HepG2 (cell line): ENCODE results near the gene MNAT1. TPM values are rescaled to one million over a fixed set of nuclear protein-coding genes. Genes with fewer than 3 reads are reported as not detected.
A peak's percentile ranks its signal among the peaks of the same experiment; 100 is the strongest.

Experiments
- EHMT2 ChIP-seq: fragments of 200-600 bp; sonication (generic); IDR thresholded peaks from 2 replicates; pipeline ENCODE4 v1.7.0; 2017; ENCODE audit warnings: antibody characterized with exemption, low read depth, low read length, borderline replicate concordance
- FIP1L1 ChIP-seq: fragments of 200-400 bp; formaldehyde crosslinking; IDR thresholded peaks from 2 replicates; pipeline ENCODE4 v1.6.1; 2018; ENCODE audit warnings: low read depth, mild to moderate bottlenecking, low read length, moderate library complexity, borderline replicate concordance; ENCODE audit not compliant: insufficient read depth
- HMG20A ChIP-seq: IDR thresholded peaks from 2 replicates; pipeline ENCODE4 v1.6.1; 2016; ENCODE audit warnings: borderline replicate concordance
- HMG20B ChIP-seq: conservative IDR thresholded peaks from 2 replicates; pipeline ENCODE4 v1.6.1; 2016; ENCODE audit warnings: missing genetic modification reagents, missing compliant biosample characterization
- KLF15 ChIP-seq: sonication (generic); formaldehyde crosslinking; IDR thresholded peaks from 2 replicates; pipeline ENCODE4 v1.8.1; 2023; ENCODE audit warnings: borderline replicate concordance, mild to moderate bottlenecking, inconsistent platforms, missing genetic modification reagents, mixed read lengths
- MZF1 ChIP-seq: sonication (generic); formaldehyde crosslinking; IDR thresholded peaks from 2 replicates; pipeline ENCODE4 v1.8.1; 2023; ENCODE audit warnings: mild to moderate bottlenecking, missing genetic modification reagents, borderline replicate concordance
- PITX1 ChIP-seq: sonication (generic); formaldehyde crosslinking; IDR thresholded peaks from 2 replicates; pipeline ENCODE4 v1.5.1; 2020; ENCODE audit warnings: mild to moderate bottlenecking, missing genetic modification reagents
- ZNF333 ChIP-seq: sonication (generic); formaldehyde crosslinking; IDR thresholded peaks from 2 replicates; pipeline ENCODE4 v1.4.0; 2020; ENCODE audit warnings: mild to moderate bottlenecking, missing genetic modification reagents, borderline replicate concordance
- ZNF709 ChIP-seq: sonication (generic); formaldehyde crosslinking; IDR thresholded peaks from 2 replicates; pipeline ENCODE4 v1.5.0; 2020; ENCODE audit warnings: mild to moderate bottlenecking, missing genetic modification reagents
- ZNF724P ChIP-seq: sonication (generic); formaldehyde crosslinking; IDR thresholded peaks from 2 replicates; pipeline ENCODE4 v1.8.0; 2022; ENCODE audit warnings: missing genetic modification reagents, borderline replicate concordance
- ZNF737 ChIP-seq: sonication (generic); formaldehyde crosslinking; IDR thresholded peaks from 2 replicates; pipeline ENCODE4 v1.5.0; 2020; ENCODE audit warnings: missing genetic modification reagents, mild to moderate bottlenecking, borderline replicate concordance
- polyA plus RNA-seq, 8 experiments: library from polyadenylated mRNA; depleted of rRNA in 3 of 8; stranded (reverse) in 7 of 8; unstranded in 1 of 8; fragments of >200 nt; fragmentation: Illumina TruSeq in 4 of 8; extraction: Trizol in 4 of 8; gene quantifications; 2 replicates each; pipeline versions ENCODE4 v1.2.1 to v1.2.3, GENCODE V29; 2011 to 2016; ENCODE audit warnings: low read depth in 4 of 8, missing spikeins in 1 of 8, mixed read lengths in 1 of 8; ENCODE audit not compliant: insufficient read depth in 1 of 8
- total RNA-seq, 5 experiments: library from RNA; depleted of rRNA; stranded (reverse); fragments of >200 nt; fragmentation: Illumina TruSeq; extraction: Trizol; gene quantifications; 2 replicates each; pipeline ENCODE4 v1.2.3, GENCODE V29; 2016; ENCODE audit warnings: low read depth in 1 of 5
- TF ChIP-seq, protein P1 (sequence below), 2 experiments: IDR thresholded peaks; 2 replicates each; pipeline ENCODE4 v1.6.1; 2011 to 2012; ENCODE audit warnings: low read length in 2 of 2, borderline replicate concordance in 1 of 2, low read depth in 1 of 2, mild to moderate bottlenecking in 1 of 2, moderate library complexity in 1 of 2
- TF ChIP-seq, protein P2 (sequence below): IDR thresholded peaks from 2 replicates; pipeline ENCODE4 v1.6.1; 2016
- TF ChIP-seq, protein P3 (sequence below): sonication (generic); formaldehyde crosslinking; IDR thresholded peaks from 2 replicates; pipeline ENCODE4 v1.4.0; 2020; ENCODE audit warnings: missing genetic modification reagents
- TF ChIP-seq, protein P4 (sequence below): sonication (generic); formaldehyde crosslinking; IDR thresholded peaks from 2 replicates; pipeline ENCODE4 v1.4.0; 2020; ENCODE audit warnings: missing genetic modification reagents, borderline replicate concordance
- TF ChIP-seq, protein P5 (sequence below): sonication (generic); formaldehyde crosslinking; IDR thresholded peaks from 2 replicates; pipeline ENCODE4 v1.5.0; 2020; ENCODE audit warnings: mild to moderate bottlenecking, missing genetic modification reagents

Gene MNAT1
- total and polyA plus RNA-seq, 2 of the 13 experiments (the other 11 are each of a cell fraction or from before 2014, with no cell fraction given): 49.2 to 94.8 TPM

DNA sequence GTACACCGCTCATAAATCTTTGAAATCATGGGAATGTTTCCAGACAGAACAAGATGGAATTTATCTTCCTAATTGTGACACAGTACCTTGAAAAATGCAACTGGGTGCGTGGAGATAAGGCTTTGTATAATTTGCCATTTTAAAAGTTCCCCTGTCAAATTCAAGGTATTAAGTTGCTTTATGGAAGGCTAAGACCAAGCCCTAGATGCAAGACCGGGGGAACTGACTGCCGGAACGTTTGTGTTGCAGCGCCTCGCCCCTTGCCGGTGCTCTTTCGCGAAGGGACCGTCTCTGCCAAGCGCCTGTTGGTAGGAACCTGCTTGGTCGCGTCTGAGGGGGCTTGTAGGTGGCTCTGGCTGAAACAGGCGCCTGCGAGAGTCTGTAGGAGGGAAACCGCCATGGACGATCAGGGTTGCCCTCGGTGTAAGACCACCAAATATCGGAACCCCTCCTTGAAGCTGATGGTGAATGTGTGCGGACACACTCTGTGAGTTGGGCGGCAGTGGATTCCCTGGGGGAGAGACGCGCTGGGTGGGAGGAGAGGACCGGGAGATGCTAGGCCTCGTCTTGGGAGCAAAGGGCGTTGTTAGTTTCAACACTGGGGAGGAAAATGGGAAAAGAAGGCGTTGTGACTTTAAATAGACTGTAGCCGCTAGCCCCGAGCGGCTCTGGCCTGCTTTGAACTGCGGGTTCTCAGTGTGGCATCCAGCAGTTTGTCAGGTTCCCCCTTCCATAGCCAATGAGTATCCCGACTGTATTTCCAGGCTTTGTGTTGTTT, at the start of gene MNAT1 (continued):
- TF ChIP-seq, protein P1, sequence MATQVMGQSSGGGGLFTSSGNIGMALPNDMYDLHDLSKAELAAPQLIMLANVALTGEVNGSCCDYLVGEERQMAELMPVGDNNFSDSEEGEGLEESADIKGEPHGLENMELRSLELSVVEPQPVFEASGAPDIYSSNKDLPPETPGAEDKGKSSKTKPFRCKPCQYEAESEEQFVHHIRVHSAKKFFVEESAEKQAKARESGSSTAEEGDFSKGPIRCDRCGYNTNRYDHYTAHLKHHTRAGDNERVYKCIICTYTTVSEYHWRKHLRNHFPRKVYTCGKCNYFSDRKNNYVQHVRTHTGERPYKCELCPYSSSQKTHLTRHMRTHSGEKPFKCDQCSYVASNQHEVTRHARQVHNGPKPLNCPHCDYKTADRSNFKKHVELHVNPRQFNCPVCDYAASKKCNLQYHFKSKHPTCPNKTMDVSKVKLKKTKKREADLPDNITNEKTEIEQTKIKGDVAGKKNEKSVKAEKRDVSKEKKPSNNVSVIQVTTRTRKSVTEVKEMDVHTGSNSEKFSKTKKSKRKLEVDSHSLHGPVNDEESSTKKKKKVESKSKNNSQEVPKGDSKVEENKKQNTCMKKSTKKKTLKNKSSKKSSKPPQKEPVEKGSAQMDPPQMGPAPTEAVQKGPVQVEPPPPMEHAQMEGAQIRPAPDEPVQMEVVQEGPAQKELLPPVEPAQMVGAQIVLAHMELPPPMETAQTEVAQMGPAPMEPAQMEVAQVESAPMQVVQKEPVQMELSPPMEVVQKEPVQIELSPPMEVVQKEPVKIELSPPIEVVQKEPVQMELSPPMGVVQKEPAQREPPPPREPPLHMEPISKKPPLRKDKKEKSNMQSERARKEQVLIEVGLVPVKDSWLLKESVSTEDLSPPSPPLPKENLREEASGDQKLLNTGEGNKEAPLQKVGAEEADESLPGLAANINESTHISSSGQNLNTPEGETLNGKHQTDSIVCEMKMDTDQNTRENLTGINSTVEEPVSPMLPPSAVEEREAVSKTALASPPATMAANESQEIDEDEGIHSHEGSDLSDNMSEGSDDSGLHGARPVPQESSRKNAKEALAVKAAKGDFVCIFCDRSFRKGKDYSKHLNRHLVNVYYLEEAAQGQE (IDR thresholded peaks at IDR 0.05; ENCODE audit: borderline replicate concordance in 1 of 2, low read depth in 1 of 2, low read length in 2 of 2): peak in 1 of 2 experiments; percentile 82; a peak in 2 of 4 replicates
- TF ChIP-seq, protein P2, sequence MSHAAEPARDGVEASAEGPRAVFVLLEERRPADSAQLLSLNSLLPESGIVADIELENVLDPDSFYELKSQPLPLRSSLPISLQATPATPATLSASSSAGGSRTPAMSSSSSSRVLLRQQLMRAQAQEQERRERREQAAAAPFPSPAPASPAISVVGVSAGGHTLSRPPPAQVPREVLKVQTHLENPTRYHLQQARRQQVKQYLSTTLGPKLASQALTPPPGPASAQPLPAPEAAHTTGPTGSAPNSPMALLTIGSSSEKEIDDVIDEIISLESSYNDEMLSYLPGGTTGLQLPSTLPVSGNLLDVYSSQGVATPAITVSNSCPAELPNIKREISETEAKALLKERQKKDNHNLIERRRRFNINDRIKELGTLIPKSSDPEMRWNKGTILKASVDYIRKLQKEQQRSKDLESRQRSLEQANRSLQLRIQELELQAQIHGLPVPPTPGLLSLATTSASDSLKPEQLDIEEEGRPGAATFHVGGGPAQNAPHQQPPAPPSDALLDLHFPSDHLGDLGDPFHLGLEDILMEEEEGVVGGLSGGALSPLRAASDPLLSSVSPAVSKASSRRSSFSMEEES (CRISPR knock-in tag): 0 out of 2 replicates have a peak, but pooled peaks have one; percentile 54
- TF ChIP-seq HMG20B: peak; percentile 90
- TF ChIP-seq, protein P3, sequence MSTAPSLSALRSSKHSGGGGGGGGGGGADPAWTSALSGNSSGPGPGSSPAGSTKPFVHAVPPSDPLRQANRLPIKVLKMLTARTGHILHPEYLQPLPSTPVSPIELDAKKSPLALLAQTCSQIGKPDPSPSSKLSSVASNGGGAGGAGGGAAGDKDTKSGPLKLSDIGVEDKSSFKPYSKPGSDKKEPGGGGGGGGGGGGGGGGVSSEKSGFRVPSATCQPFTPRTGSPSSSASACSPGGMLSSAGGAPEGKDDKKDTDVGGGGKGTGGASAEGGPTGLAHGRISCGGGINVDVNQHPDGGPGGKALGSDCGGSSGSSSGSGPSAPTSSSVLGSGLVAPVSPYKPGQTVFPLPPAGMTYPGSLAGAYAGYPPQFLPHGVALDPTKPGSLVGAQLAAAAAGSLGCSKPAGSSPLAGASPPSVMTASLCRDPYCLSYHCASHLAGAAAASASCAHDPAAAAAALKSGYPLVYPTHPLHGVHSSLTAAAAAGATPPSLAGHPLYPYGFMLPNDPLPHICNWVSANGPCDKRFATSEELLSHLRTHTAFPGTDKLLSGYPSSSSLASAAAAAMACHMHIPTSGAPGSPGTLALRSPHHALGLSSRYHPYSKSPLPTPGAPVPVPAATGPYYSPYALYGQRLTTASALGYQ (CRISPR knock-in tag): no peak
- TF ChIP-seq EHMT2: peak; percentile 96; the same call in 1 of the 2 replicates
- TF ChIP-seq ZNF709 (CRISPR knock-in tag): no peak
- peak; percentile 70; the same call in 1 of the 2 replicates for TF ChIP-seq ZNF724P (CRISPR knock-in tag)
- no peak for TF ChIP-seq ZNF737 (CRISPR knock-in tag)
- no peak for TF ChIP-seq KLF15 (CRISPR knock-in tag)
- TF ChIP-seq FIP1L1: no peak
- TF ChIP-seq MZF1 (CRISPR knock-in tag): no peak
- peak; percentile 55; the same call in 1 of the 2 replicates for TF ChIP-seq HMG20A (CRISPR knock-in tag)
- TF ChIP-seq, protein P4, sequence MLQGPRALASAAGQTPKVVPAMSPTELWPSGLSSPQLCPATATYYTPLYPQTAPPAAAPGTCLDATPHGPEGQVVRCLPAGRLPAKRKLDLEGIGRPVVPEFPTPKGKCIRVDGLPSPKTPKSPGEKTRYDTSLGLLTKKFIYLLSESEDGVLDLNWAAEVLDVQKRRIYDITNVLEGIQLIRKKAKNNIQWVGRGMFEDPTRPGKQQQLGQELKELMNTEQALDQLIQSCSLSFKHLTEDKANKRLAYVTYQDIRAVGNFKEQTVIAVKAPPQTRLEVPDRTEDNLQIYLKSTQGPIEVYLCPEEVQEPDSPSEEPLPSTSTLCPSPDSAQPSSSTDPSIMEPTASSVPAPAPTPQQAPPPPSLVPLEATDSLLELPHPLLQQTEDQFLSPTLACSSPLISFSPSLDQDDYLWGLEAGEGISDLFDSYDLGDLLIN: peak; percentile 29; the same call in 1 of the 2 replicates
- TF ChIP-seq ZNF333: peak; percentile 62; the same call in 1 of the 2 replicates
- peak; percentile 79; the same call in 1 of the 2 replicates for TF ChIP-seq PITX1 (CRISPR knock-in tag)
- TF ChIP-seq, protein P5, sequence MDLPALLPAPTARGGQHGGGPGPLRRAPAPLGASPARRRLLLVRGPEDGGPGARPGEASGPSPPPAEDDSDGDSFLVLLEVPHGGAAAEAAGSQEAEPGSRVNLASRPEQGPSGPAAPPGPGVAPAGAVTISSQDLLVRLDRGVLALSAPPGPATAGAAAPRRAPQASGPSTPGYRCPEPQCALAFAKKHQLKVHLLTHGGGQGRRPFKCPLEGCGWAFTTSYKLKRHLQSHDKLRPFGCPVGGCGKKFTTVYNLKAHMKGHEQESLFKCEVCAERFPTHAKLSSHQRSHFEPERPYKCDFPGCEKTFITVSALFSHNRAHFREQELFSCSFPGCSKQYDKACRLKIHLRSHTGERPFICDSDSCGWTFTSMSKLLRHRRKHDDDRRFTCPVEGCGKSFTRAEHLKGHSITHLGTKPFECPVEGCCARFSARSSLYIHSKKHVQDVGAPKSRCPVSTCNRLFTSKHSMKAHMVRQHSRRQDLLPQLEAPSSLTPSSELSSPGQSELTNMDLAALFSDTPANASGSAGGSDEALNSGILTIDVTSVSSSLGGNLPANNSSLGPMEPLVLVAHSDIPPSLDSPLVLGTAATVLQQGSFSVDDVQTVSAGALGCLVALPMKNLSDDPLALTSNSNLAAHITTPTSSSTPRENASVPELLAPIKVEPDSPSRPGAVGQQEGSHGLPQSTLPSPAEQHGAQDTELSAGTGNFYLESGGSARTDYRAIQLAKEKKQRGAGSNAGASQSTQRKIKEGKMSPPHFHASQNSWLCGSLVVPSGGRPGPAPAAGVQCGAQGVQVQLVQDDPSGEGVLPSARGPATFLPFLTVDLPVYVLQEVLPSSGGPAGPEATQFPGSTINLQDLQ: peak; percentile 24; the same call in 1 of the 2 replicates
